Epithelial cell of esophagus (primary cell): ENCODE data around the gene PIP5K1B.

Experiments
- DNase-seq: peaks from one replicate; pipeline ENCODE4 v3.0.0; 2010; ENCODE audit warnings: low read depth
- H3K4me3 ChIP-seq: 2 replicates; pipeline ENCODE4 v1.5.1; 2011; ENCODE audit warnings: mild to moderate bottlenecking, low read length, control low read depth
- TF ChIP-seq, protein P1 (sequence below): IDR thresholded peaks from 2 replicates; pipeline ENCODE4 v1.5.1; 2011; ENCODE audit warnings: low read depth, mild to moderate bottlenecking, low read length, control low read depth, inconsistent platforms; ENCODE audit not compliant: insufficient read depth; ENCODE audit errors: missing control alignments

The PIP5K1B gene

DNA sequence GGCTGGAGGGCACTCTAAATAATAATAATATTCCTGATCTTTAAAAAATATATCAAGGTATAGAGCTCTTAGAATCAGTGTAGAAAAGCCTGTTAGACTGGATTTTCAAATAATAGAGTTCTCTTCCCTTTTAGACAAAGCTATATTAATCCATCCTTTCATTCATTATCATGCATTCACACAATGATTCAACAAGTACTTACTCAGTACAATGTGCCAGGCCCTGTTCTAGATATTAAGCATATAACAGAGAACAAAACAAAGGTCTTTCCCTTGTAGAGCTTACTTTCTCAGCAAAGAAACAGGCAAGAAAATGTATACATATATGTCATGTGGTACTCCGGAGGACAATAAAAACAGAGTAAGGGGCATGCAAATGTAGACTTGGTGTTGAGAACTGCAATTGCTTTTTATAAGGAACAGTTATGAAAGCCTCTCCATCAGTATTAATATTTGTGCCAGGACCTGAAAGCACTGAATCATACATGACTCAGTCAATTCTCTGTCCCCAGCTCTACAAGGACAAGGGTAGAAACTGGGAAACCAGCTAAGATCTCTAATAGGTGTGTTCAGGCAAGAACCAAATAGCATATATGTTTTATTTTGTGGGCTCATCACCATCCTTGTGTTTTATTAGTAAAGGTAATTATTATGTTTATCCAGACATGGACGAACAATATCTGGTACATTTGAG is 72.2 kb downstream of the PIP5K1B start:
- DNase-seq: peak; percentile 59
- TF ChIP-seq, protein P1, sequence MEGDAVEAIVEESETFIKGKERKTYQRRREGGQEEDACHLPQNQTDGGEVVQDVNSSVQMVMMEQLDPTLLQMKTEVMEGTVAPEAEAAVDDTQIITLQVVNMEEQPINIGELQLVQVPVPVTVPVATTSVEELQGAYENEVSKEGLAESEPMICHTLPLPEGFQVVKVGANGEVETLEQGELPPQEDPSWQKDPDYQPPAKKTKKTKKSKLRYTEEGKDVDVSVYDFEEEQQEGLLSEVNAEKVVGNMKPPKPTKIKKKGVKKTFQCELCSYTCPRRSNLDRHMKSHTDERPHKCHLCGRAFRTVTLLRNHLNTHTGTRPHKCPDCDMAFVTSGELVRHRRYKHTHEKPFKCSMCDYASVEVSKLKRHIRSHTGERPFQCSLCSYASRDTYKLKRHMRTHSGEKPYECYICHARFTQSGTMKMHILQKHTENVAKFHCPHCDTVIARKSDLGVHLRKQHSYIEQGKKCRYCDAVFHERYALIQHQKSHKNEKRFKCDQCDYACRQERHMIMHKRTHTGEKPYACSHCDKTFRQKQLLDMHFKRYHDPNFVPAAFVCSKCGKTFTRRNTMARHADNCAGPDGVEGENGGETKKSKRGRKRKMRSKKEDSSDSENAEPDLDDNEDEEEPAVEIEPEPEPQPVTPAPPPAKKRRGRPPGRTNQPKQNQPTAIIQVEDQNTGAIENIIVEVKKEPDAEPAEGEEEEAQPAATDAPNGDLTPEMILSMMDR: no peak
- no peak overlapping the region for H3K4me3 ChIP-seq

DNA sequence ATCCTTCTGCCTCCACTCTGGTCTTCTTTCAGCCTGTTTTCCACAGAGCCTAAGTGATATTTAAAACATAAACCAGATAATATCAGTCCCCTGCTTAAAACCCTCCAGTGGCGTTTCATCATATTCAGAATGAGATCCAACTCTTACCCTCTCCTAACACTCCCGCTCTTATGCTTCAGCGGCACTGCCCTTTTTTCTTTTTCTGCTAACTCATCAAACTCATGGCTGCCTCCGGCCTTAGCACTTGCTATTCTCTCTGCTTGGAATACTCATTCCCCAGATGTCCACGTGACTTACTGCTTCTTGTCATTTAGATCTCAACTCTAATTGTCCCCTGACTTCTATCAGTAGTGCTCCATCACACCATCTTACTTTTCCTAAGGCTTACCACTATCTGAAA is 73.6 kb downstream of the PIP5K1B start:
- TF ChIP-seq, protein P1: no peak
- H3K4me3 ChIP-seq: no peak overlapping the region
- DNase-seq: no peak

DNA sequence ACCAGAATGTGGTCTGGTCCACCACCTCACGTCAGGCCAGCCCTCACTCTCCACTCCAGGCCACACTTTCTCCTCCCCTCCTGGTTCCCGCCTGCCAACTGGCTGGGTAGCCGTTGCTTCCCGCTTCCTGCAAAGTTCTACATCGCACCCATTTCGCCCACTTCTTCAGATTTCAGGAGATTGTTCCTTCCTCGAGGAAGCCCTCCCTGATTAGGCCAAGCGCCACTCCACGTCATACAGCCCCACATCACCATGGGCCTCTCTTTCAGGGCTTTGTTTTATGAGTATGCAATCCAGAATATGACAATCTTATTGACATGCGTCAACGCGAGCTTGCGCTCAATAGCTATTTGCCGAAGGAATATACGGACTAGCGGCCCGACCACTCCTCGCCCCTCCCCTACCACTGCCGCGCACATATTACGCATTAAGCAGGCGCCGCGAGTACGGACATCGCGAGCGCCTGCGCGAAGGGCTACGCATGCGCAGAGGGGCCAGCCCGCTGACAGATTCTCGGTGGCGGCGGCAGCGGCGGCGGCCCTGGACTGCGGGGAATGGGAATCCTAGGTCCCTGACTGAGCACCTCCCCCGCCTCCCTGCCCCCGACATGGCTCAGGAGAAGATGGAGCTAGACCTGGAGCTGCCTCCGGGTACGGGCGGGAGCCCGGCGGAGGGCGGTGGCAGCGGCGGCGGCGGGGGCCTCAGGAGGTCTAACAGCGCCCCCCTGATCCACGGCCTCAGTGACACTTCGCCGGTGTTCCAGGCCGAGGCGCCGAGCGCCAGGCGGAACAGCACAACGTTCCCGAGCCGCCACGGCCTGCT is 74.7 kb downstream of the PIP5K1B start:
- peak overlapping the region; percentile 82 for H3K4me3 ChIP-seq
- DNase-seq: peak; percentile 93
- TF ChIP-seq, protein P1: no peak

DNA sequence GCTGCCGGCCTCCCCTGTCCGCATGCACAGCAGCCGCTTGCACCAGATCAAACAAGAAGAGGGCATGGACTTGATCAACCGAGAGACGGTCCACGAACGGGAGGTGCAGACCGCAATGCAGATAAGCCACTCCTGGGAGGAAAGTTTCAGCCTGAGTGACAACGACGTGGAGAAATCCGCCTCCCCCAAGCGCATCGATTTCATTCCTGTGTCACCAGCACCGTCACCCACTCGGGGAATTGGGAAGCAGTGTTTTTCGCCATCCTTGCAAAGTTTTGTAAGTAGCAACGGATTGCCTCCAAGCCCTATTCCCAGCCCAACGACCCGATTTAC is 75.3 kb downstream of the PIP5K1B start:
- H3K4me3 ChIP-seq: peak overlapping the region; percentile 82
- no peak for DNase-seq
- TF ChIP-seq, protein P1: no peak

DNA sequence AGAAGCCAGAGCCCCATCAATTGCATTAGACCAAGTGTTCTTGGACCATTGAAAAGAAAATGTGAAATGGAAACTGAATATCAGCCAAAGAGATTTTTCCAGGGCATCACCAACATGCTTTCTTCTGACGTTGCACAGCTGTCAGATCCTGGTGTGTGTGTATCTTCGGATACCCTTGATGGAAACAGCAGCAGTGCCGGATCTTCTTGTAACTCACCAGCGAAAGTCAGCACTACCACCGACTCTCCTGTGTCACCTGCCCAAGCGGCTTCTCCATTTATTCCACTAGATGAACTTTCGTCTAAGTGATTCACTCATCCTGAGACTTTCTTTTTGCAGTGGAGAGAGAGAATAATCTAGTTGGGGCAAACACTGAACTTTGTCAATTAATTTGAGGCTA is 75.7 kb downstream of the PIP5K1B start:
- peak overlapping the region; percentile 82 for H3K4me3 ChIP-seq
- TF ChIP-seq, protein P1: no peak
- peak; percentile 14 for DNase-seq

DNA sequence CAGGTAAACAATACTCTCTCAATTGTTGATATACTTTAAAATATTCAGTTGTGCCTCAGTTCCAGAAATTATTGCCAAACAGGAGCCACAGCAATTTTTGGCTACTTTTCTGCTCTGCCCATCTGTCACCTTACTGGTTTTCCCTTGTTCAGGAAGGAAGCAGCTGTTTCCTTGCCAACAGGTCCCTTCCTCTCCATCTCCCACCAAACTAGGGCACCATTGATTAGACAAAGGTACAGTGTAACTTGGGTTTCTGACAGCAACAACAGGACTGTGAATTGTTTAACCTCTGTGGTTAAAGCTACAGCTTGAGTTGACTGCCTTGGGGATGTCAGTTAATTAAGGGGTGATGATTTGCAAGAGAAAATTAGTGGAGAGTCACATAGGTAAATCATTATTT is 76.9 kb downstream of the PIP5K1B start:
- no peak for DNase-seq
- no peak overlapping the region for H3K4me3 ChIP-seq
- TF ChIP-seq, protein P1: no peak
